ENCODE data around the gene BACH2. TPM values are rescaled to one million over a fixed set of nuclear protein-coding genes. Genes with fewer than 3 reads are reported as not detected.

BACH2 gene
- total and polyA plus RNA-seq, 9 of the 15 experiments (the other 6 are each of a cell fraction or from before 2014, with no cell fraction given): 0.06 to 3.1 (median 0.59) TPM

- POLR2A ChIA-PET: no interaction called here
- H3K27me3 ChIP-seq (ENCODE audit: control insufficient read depth in 2 of 2, insufficient read depth in 2 of 2, low read length in 2 of 2): peaks cover 0 to 12% of the 10 kb centered on the region in 2 experiments; a peak in 3 of 5 replicates
- FAIRE-seq (no peak), ATAC-seq (no peak), DNase-seq (ENCODE audit: extremely low read depth in 1 of 4, low spot score in 3 of 4) (peak in 1 of 4 experiments; percentile 19)
- H3K79me2 ChIP-seq (ENCODE audit: control insufficient read depth, insufficient read depth, low read length): no peaks in the 10 kb centered on the region
- no peaks in the 10 kb centered on the region for H4K20me1 ChIP-seq (replicated peaks; ENCODE audit: control insufficient read depth, insufficient read depth, low read length)
- H2AFZ ChIP-seq (ENCODE audit: low read depth, low read length): no peak overlapping the region
- intact Hi-C loops (cut with micrococcal nuclease): no loop called here
- in situ Hi-C loops (cut with MboI): no loop called here
- H3K27ac ChIP-seq (ENCODE audit: extremely low read depth, low read depth, low read length): no peak overlapping the region
- no peak overlapping the region for H3K9ac ChIP-seq (ENCODE audit: insufficient read depth in 1 of 2, low read depth in 2 of 2, low read length in 2 of 2)
- no peak overlapping the region for H3K4me2 ChIP-seq (ENCODE audit: insufficient read depth, low read length)
- H3K36me3 ChIP-seq (ENCODE audit: control insufficient read depth, insufficient read depth, low read length): no peaks in the 10 kb centered on the region
- no peaks in the 10 kb centered on the region for H3K9me1 ChIP-seq (ENCODE audit: control insufficient read depth, insufficient read depth, low read length)
- 20% methylated on average over 7 of the region's 7 CpGs for WGBS (ENCODE audit: insufficient coverage, low coverage, missing lambda C conversion rate)
- TF ChIP-seq CEBPG (CRISPR knock-in tag; IDR thresholded peaks at IDR 0.05) (no peak), CEBPG (tag; conservative IDR thresholded peaks at IDR 0.05 in 1 of 2, IDR thresholded peaks at IDR 0.05 in 1 of 2) (peak; percentile 44 to 52; a peak in 3 of 4 replicates), ARID3B (CRISPR knock-in tag; IDR thresholded peaks at IDR 0.05; ENCODE audit: borderline replicate concordance) (no peak)
- TF ChIP-seq, protein P1, sequence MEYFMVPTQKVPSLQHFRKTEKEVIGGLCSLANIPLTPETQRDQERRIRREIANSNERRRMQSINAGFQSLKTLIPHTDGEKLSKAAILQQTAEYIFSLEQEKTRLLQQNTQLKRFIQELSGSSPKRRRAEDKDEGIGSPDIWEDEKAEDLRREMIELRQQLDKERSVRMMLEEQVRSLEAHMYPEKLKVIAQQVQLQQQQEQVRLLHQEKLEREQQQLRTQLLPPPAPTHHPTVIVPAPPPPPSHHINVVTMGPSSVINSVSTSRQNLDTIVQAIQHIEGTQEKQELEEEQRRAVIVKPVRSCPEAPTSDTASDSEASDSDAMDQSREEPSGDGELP (CRISPR knock-in tag; IDR thresholded peaks at IDR 0.05; ENCODE audit: borderline replicate concordance): peak; percentile 36; the same call in 1 of the 2 replicates
- no TSS peak for BruUV-seq (replicated peaks)
- H3K4me1 ChIP-seq (replicated peaks in 1 of 2; ENCODE audit: control insufficient read depth in 2 of 2, insufficient read depth in 2 of 2, low read length in 2 of 2): no peaks in the 10 kb centered on the region; a peak in 2 of 5 replicates
- CTCF ChIA-PET (ENCODE audit: low intra/inter-chr PET ratio): no interaction called here
- H3K4me3 ChIP-seq: no peak overlapping the region
- H3K9me3 ChIP-seq (replicated peaks; ENCODE audit: control insufficient read depth, insufficient read depth, low read depth, low read length): no peaks in the 10 kb centered on the region
These were observed 157.3 kb downstream of the BACH2 start for GRCh38 chr6:90139272-90139817.

All from K562 (cell line).